ENCODE results near the gene MITF. TPM values are rescaled to one million over a fixed set of nuclear protein-coding genes. Genes with fewer than 3 reads are reported as not detected.

MITF gene
- polyA plus RNA-seq, 1 of the 3 experiments (the other 2 are of a cell fraction): 1.7 TPM

DNA sequence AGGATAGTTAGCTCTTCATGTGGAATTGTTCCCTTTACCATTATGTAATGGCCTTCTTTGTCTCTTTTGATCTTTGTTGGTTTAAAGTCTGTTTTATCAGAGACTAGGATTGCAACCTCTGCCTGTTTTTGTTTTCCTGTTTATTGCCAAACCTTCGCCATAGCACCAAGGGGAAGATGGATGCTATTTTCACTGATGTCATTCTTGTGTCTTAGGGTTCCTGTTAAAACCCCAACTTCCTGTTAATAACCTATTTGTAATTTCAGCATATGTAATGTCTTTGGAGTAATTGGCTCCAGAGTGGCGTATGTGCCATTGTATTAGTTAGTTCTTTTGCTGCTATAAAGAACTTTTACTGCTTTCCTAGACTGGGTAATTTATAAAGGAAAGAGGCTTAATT lies 271.1 kb downstream of the MITF start (continued):
- TF ChIP-seq USF1 (IDR thresholded peaks at IDR 0.05; ENCODE audit: borderline replicate concordance, low read depth) (no peak), POLR2AphosphoS5 (IDR thresholded peaks at IDR 0.05; ENCODE audit: low read depth, low read length) (no peak), RCOR1 (IDR thresholded peaks at IDR 0.05; ENCODE audit: low read length) (no peak)
- TF ChIP-seq, protein P1, sequence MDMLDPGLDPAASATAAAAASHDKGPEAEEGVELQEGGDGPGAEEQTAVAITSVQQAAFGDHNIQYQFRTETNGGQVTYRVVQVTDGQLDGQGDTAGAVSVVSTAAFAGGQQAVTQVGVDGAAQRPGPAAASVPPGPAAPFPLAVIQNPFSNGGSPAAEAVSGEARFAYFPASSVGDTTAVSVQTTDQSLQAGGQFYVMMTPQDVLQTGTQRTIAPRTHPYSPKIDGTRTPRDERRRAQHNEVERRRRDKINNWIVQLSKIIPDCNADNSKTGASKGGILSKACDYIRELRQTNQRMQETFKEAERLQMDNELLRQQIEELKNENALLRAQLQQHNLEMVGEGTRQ (IDR thresholded peaks at IDR 0.05; ENCODE audit: borderline replicate concordance, low read depth, low read length): no peak

- H2AFZ ChIP-seq (ENCODE audit: low read depth): no peak overlapping the region
- WGBS (ENCODE audit: low lambda C conversion rate): 30% methylated on average over 1 of the region's 1 CpG
- CTCF ChIA-PET: interaction anchor here (0.6 kb wide), 2 partner anchors 492 to 540 kb away, joined by 3 read pairs; no protein-coding TSS in a partner anchor
- H4K20me1 ChIP-seq (ENCODE audit: insufficient read depth): no peaks in the 10 kb centered on the region
- no peak overlapping the region for H3K4me2 ChIP-seq
- no peak for TF ChIP-seq YY1 (IDR thresholded peaks at IDR 0.05; ENCODE audit: low read depth)
- no peak for TF ChIP-seq MEF2A (IDR thresholded peaks at IDR 0.05; ENCODE audit: borderline replicate concordance, low read depth)
- TF ChIP-seq SIN3A (IDR thresholded peaks at IDR 0.05; ENCODE audit: borderline replicate concordance, low read depth, low read length): no peak
- TF ChIP-seq RAD21 (IDR thresholded peaks at IDR 0.05; ENCODE audit: low read length): no peak
- no peak for TF ChIP-seq NFIC (IDR thresholded peaks at IDR 0.05; ENCODE audit: borderline replicate concordance)
- no peak for TF ChIP-seq RFX5 (IDR thresholded peaks at IDR 0.05; ENCODE audit: low read length)
- no peak for TF ChIP-seq RCOR1 (IDR thresholded peaks at IDR 0.05; ENCODE audit: low read length)
- TF ChIP-seq SMC3 (IDR thresholded peaks at IDR 0.05; ENCODE audit: low read depth, low read length): no peak
- no peak for TF ChIP-seq GABPA (IDR thresholded peaks at IDR 0.05; ENCODE audit: low read depth)
- H3F3A ChIP-seq (replicated peaks; ENCODE audit: insufficient read depth): no peaks in the 10 kb centered on the region
- H3K9me3 ChIP-seq: no peaks in the 10 kb centered on the region
- no peaks in the 10 kb centered on the region for H3K4me1 ChIP-seq (ENCODE audit: control insufficient read depth in 1 of 2, insufficient read depth in 2 of 2, low read depth in 1 of 2, low read length in 1 of 2)
- H3K4me3 ChIP-seq (ENCODE audit: low read depth in 2 of 2, low read length in 1 of 2): no peak overlapping the region
- H3K36me3 ChIP-seq (replicated peaks in 1 of 2; ENCODE audit: control insufficient read depth in 1 of 2, insufficient read depth in 2 of 2, low read length in 1 of 2): no peaks in the 10 kb centered on the region
- no peak overlapping the region for H3K27ac ChIP-seq (ENCODE audit: low read depth in 2 of 2, low read length in 1 of 2)
- H3K9me2 ChIP-seq: no peaks in the 10 kb centered on the region
- H3K79me2 ChIP-seq (ENCODE audit: insufficient read depth): no peaks in the 10 kb centered on the region
- POLR2A ChIA-PET: no interaction called here
- H3K9ac ChIP-seq: no peak overlapping the region
- no peaks in the 10 kb centered on the region for H3K27me3 ChIP-seq (ENCODE audit: insufficient read depth)
- no peak for DNase-seq
These were observed 272.3 kb downstream of the MITF start for GRCh38 chr3:70011582-70011981.

Small RNA genes lying within 50 kb of the gene (small RNA-seq; reads per million reads assigned to genes)
- 0 reads per million in 7 experiments for gene RN7SL418P
